ENCODE data around the gene PXDN.
"Not testable (repeated sequence)": the region's sequence is repeated elsewhere in the genome, so short reads cannot be mapped to it uniquely, and the experiment has no call there.

PXDN gene

DNA sequence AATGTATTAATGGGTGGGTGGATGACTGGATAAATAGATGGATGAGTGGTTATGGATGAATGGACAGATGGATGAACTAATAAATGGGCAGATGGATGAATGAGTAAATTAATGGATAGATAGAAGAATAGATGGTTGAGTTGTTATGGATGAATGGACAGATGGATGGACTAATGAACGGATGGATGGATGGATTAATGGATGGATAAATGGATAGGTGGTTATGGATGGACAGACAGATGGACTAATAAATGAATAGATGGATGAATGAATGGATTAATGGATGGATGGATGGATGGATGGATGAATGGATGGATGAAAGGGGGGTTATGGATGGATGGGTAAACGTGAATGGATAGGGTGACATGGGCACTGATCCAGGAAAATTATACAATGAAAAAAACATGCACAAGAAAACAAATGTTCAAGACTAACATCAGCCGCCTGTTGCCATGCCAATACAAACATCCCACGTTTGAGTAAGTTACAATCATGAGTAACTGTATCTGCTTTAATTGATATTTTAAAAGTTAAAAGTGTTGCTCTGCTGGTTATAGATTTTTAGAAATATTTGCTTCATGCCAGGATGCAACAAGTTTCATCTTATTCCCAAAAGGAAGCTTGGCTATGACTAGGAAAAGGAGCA is 20.8 kb downstream of the PXDN start:
- H3K4me3 ChIP-seq (ENCODE audit: low read length): no peak overlapping the region
- TF ChIP-seq, protein P1, sequence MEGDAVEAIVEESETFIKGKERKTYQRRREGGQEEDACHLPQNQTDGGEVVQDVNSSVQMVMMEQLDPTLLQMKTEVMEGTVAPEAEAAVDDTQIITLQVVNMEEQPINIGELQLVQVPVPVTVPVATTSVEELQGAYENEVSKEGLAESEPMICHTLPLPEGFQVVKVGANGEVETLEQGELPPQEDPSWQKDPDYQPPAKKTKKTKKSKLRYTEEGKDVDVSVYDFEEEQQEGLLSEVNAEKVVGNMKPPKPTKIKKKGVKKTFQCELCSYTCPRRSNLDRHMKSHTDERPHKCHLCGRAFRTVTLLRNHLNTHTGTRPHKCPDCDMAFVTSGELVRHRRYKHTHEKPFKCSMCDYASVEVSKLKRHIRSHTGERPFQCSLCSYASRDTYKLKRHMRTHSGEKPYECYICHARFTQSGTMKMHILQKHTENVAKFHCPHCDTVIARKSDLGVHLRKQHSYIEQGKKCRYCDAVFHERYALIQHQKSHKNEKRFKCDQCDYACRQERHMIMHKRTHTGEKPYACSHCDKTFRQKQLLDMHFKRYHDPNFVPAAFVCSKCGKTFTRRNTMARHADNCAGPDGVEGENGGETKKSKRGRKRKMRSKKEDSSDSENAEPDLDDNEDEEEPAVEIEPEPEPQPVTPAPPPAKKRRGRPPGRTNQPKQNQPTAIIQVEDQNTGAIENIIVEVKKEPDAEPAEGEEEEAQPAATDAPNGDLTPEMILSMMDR (conservative IDR thresholded peaks at IDR 0.05; ENCODE audit: low read length): no peak
- DNase-seq (ENCODE audit: low read depth): no peak

DNA sequence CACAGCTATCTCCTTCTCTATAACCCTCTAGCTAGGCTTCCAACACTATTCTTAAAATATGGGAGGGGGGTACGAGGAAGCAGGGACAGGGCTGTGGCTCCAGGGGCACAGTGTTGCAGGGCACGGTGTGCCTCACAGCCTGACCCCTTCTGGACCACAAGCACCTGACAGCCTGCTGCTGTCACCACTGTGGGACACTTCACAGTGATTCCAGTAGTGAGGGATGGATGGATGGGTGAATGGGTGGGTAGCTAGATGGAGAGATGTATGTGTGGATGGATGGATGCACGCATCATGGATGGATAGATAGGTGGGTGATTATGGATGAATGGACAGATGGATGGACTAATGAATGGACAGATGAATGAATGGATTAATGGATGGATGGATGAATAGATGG is 21.6 kb downstream of the PXDN start:
- DNase-seq (ENCODE audit: low read depth): no peak
- TF ChIP-seq, protein P1 (conservative IDR thresholded peaks at IDR 0.05; ENCODE audit: low read length): no peak
- no peak overlapping the region for H3K4me3 ChIP-seq (ENCODE audit: low read length)

DNA sequence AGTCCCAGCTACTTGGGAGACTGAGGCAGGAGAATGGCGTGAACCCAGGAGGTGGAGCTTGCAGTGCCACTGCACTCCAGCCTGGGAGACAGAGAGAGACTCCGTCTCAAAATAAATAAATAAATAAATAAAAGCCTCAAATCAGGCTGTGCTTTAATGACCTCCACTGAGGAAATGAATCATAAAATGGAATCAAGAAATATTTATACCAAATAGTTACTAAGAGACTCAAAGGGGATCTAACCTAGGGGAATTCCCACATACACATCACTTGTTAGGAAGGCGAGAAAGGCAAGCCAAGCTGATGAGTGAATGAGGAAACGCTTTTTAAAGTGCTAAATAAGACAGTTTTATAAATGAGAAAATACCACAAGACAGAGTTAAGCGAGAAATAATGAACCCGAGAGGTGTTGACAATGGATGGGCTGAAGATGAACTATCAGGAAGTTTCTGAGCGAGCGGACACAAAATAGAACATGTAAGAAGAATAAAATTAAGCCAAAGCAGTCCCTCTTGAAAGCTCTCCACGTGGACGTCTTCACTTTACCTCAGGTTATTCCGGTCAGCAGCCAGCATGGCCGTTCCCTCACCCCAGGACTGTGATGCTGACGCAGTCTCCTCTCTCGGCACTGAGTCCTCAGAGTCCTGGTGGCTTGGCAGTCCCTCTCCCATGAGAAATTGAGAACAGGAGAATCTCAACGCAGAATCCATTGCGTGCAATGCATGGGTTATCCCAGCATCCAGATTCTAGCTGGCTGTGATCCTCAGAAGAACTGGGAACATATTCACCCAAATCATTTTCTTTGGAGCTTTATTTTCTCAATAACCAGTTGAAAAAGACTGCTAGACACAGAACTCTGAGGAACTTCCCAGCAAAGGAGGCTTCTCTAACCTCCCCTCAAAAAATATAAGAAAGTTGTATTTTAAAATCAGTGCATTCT is 22.3 kb downstream of the PXDN start:
- DNase-seq (ENCODE audit: low read depth): peak; percentile 92
- TF ChIP-seq, protein P1 (conservative IDR thresholded peaks at IDR 0.05; ENCODE audit: low read length): no peak
- H3K4me3 ChIP-seq (ENCODE audit: low read length): no peak overlapping the region

DNA sequence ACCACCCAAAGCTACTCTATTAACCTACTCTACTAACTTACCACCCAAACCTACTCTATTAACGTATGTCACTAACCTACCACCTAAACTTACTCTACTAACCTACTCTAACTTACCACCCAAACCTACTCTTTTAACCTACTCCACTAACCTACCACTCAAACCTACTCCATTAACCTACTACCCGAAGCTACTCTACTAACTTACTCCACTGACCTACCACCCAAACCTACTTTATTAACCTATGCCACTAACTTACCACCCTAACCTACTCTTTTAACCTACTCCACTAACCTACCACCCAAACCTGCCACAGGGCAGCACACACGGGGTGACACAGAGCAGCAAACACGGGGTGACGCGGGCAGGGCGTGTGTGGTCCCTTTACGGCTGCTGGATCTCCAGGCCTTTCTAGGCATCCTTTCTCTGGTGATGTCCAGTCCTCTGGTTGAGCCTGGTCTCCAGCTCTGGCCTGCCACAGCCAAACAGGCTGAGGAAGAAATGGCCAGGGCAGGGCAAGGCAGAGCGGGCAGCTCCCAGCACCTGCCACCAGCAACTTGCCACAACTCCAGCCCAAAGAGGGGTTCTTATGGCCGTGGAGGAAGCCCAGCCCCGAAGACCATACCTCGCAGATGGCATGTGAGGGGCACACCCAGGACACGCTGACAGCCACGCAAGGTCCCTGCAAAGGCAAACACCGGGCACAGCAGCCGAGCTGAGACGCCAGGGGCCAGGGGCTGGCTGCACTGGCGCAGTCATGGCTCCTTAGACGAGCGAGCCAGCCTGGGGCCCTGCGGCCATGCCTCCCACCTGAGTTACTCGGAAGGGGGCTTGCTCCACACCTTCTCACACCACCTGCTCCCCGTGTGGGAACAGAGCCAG is 25.7 kb downstream of the PXDN start:
- H3K4me3 ChIP-seq (ENCODE audit: low read length): no peak overlapping the region
- TF ChIP-seq, protein P1 (conservative IDR thresholded peaks at IDR 0.05; ENCODE audit: low read length): no peak
- DNase-seq (ENCODE audit: low read depth): no peak

DNA sequence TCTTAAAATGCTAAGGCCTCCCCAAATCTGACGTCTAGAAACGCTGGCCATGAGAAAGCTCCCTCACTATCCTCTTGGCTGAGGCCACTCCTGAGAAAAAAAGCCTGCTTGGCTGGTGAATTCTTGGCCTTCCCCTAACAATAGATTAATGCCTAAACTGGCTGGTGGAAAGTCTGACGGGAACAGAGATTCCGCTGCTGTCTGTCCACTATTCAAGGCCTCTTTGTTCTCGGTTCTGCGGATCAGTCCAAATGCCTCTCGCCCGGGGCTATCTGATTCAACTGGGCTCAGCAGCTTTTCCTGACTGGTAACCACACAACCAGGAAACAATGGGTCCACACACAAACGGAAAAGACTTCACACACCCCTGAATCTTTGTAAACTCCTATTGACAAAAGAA is 27.2 kb downstream of the PXDN start:
- no peak overlapping the region for H3K4me3 ChIP-seq (ENCODE audit: low read length)
- no peak for DNase-seq (ENCODE audit: low read depth)
- TF ChIP-seq, protein P1 (conservative IDR thresholded peaks at IDR 0.05; ENCODE audit: low read length): no peak

DNA sequence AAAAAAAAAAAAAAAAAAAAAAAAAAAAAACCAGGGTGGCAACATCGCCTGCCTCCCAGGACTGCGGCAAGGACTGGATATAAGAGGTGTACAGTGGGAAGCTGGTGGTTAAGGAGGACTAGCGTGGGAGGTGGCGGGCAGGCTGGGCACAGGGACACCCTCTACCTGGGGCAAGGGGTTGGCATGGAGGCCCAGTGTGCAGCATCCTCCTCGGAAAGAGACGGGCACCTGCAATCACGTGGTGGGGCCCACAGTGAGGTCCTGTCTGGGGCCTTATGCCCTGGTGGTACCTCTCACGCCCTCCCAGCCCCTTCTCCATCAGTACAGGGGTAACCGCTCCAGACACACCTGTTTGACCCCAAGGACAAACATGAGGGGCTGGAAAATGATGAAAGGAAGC is 27.9 kb downstream of the PXDN start:
- no peak overlapping the region for H3K4me3 ChIP-seq (ENCODE audit: low read length)
- TF ChIP-seq, protein P1 (conservative IDR thresholded peaks at IDR 0.05; ENCODE audit: low read length): no peak
- no peak for DNase-seq (ENCODE audit: low read depth)

DNA sequence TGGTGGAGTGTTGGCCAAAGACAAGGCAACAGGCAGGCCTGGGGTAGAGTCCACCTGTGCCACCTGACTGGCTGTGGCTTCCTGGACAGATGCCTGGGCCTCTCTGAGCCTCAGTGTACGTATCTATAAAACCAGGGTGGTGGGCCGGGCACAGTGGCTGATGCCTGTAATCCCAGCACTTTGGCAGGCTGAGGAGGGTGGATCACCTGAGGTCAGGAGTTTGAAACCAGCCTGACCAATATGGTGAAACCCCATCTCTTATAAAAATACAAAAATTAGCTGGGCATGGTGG is 28.4 kb downstream of the PXDN start:
- H3K4me3 ChIP-seq (ENCODE audit: low read length); DNase-seq (ENCODE audit: low read depth): not testable (repeated sequence)
